Stimulated activated CD4-positive, alpha-beta T cell treated with anti-CD3 and anti-CD28 coated beads, Interleukin-1b, Interleukin-23, amount 100 ng/mL, for 24 hours (primary cell): Measurements from ENCODE around the gene SMAD3.

Source experiments
- DNase-seq, 4 experiments: peaks; one replicate each; pipeline ENCODE4 v3.0.0-alpha.2; 2020; ENCODE audit warnings: low read depth in 4 of 4, low spot score in 1 of 4

Gene SMAD3

GRCh38 chr15:67194171-67195114, 129.0 kb downstream of the SMAD3 start:
- no peak for DNase-seq

- no peak for DNase-seq
Measured at GRCh38 chr15:67195305-67195704, 129.9 kb downstream of the SMAD3 start.

GRCh38 chr15:67196222-67196621, 130.8 kb downstream of the SMAD3 start:
- DNase-seq: no peak

- DNase-seq: no peak
Measured at GRCh38 chr15:67196672-67197363, 131.4 kb downstream of the SMAD3 start.

GRCh38 chr15:67197364-67197695, 131.9 kb downstream of the SMAD3 start:
- no peak for DNase-seq

- no peak for DNase-seq
Measured at GRCh38 chr15:67198157-67198754, 132.9 kb downstream of the SMAD3 start.

- no peak for DNase-seq
Measured at GRCh38 chr15:67199391-67199790, 134.0 kb downstream of the SMAD3 start.

- no peak for DNase-seq
Measured at GRCh38 chr15:67199881-67200763, 134.7 kb downstream of the SMAD3 start.

- DNase-seq: no peak
Measured at GRCh38 chr15:67201136-67201535, 135.7 kb downstream of the SMAD3 start.

- no peak for DNase-seq
Measured at GRCh38 chr15:67202091-67202490, 136.7 kb downstream of the SMAD3 start.

- no peak for DNase-seq
Measured at GRCh38 chr15:67202991-67203390, 137.6 kb downstream of the SMAD3 start.

- DNase-seq: no peak
Measured at GRCh38 chr15:67207555-67208207, 142.3 kb downstream of the SMAD3 start.

GRCh38 chr15:67208396-67208795, 143.0 kb downstream of the SMAD3 start:
- no peak for DNase-seq

GRCh38 chr15:67210555-67211168, 145.3 kb downstream of the SMAD3 start:
- DNase-seq: no peak

- DNase-seq: no peak
Measured at GRCh38 chr15:67212684-67213367, 147.4 kb downstream of the SMAD3 start.

GRCh38 chr15:67215102-67215501, 149.7 kb downstream of the SMAD3 start:
- no peak for DNase-seq

- no peak for DNase-seq
Measured at GRCh38 chr15:67216859-67217258, 151.5 kb downstream of the SMAD3 start.

GRCh38 chr15:67218428-67218827, 153.0 kb downstream of the SMAD3 start:
- no peak for DNase-seq

GRCh38 chr15:67219288-67219687, 153.9 kb downstream of the SMAD3 start:
- DNase-seq: no peak

- DNase-seq: no peak
Measured at GRCh38 chr15:67224889-67225288, 159.5 kb downstream of the SMAD3 start.
